ENCODE results near the gene ADCY2. TPM values are rescaled to one million over a fixed set of nuclear protein-coding genes. Genes with fewer than 3 reads are reported as not detected.

Gene ADCY2
- total and polyA plus RNA-seq, 4 experiments from 2014 or later, result not detected

DNA sequence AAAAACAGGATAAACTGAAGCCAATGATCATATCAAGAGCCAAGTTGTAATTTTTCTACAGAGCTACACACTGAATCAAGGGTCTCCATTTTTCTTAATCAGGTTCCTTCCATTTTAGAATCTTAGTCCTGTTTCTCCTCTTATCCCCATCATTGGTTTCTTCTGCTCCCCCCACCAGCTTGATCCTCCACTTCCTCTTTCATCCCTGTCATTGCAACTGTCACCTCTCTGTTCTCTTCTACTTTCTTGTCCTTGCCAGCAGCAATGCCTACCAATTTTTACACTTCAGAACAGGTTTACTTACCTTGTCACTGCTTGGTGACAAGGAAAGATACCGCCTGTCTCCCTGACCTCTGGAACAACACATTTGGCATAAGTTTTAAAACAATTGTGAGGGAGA is 357.7 kb downstream of the ADCY2 start:
- no peak overlapping the region for H3K27ac Mint-ChIP-seq
- no peak overlapping the region for H3K4me3 Mint-ChIP-seq
- Histone ChIP-seq H3K27me3 (ENCODE audit: insufficient read depth, low read length) (peaks cover 3% of the 10 kb centered on the region), H3K36me3 (ENCODE audit: insufficient read depth, low read length) (no peaks in the 10 kb centered on the region), H3K27ac (ENCODE audit: low read depth, low read length) (no peak overlapping the region), H3K4me1 (ENCODE audit: insufficient read depth, low read length) (no peaks in the 10 kb centered on the region), H3K9me3 (ENCODE audit: control insufficient read depth in 1 of 2, low read length in 2 of 2) (no peaks in the 10 kb centered on the region), H3K4me3 (ENCODE audit: low read length in 2 of 2) (no peak overlapping the region)
- CTCF ChIA-PET (ENCODE audit: partially characterized antibody), result interaction anchor here (1.3 to 3.7 kb wide), 2 partner anchors 9 kb away, joined by 3 to 16 read pairs; no protein-coding TSS in a partner anchor
- intact Hi-C loops (cut with micrococcal nuclease), result no loop called here
- POLR2A ChIA-PET (ENCODE audit: partially characterized antibody), result no interaction called here
- H3K9me3 Mint-ChIP-seq, result no peaks in the 10 kb centered on the region
- H3K27me3 Mint-ChIP-seq, result peaks cover 34 to 39% of the 10 kb centered on the region in 2 donors
- no peak for DNase-seq
- no peaks in the 10 kb centered on the region for H3K36me3 Mint-ChIP-seq
- H3K4me1 Mint-ChIP-seq, result no peaks in the 10 kb centered on the region

DNA sequence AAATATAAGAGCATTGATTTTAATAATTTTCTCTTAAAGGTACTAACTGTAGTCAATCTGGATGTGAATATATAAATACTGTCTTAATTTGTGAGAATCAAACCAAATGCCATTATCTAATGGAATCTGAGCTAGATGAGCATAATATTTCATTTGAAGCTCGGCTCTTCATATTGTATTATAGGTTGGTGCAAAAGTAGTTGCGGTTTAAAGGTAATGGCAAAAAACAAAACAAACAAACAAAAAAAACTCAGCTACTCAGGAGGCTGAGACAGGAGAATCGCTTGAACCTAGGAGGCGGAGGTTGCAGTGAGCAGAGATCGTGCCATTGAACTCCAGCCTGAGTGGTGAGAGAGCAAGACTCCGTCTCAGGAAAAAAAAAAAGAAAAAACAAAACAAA is 358.6 kb downstream of the ADCY2 start:
- Histone ChIP-seq H3K4me3 (ENCODE audit: low read length in 2 of 2) (no peak overlapping the region), H3K27me3 (ENCODE audit: insufficient read depth, low read length) (peaks cover 3% of the 10 kb centered on the region), H3K4me1 (ENCODE audit: insufficient read depth, low read length) (no peaks in the 10 kb centered on the region), H3K36me3 (ENCODE audit: insufficient read depth, low read length) (no peaks in the 10 kb centered on the region), H3K27ac (ENCODE audit: low read depth, low read length) (no peak overlapping the region), H3K9me3 (ENCODE audit: control insufficient read depth in 1 of 2, low read length in 2 of 2) (no peaks in the 10 kb centered on the region)
- Mint-ChIP-seq H3K27me3 (peaks cover 34 to 41% of the 10 kb centered on the region in 2 donors), H3K4me3 (no peak overlapping the region), H3K9me3 (no peaks in the 10 kb centered on the region), H3K27ac (no peak overlapping the region), H3K36me3 (no peaks in the 10 kb centered on the region), H3K4me1 (no peaks in the 10 kb centered on the region)
- intact Hi-C loops (cut with micrococcal nuclease), result no loop called here
- CTCF ChIA-PET (ENCODE audit: partially characterized antibody), result interaction anchor here (1.2 to 3.7 kb wide), 4 partner anchors 8 to 16 kb away, joined by 3 to 16 read pairs (median 3); no protein-coding TSS in a partner anchor
- POLR2A ChIA-PET (ENCODE audit: partially characterized antibody), result no interaction called here
- no peak for DNase-seq

DNA sequence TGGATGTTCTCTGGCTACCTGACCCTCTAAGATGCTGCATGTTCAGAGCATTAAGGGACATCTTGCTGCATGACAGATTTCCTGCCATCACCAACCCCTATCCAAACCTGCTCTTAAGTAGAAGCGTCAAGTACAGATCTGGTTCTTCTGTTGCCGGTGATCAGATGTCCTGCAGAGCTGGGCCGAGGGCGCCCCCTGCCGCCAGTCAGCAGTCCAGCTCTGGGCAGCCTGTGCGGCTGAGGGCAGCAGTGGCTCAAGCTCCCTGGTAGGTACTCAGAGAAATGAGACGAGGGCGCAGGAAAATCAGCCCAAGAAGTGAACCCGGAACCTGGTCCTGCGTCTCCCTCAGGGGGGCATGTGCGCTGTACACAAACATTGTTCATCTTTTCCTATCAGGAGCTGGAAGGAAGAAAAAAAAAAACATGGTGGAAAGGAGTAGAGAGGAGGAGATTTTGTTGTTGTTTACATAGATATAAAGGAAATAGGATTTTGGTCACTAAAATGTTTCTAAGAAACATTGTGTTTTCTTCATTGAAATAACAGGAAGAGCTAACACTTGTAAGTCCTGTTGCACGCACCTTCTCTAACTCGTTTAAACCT is 359.2 kb downstream of the ADCY2 start:
- Mint-ChIP-seq H3K4me3 (no peak overlapping the region), H3K9me3 (no peaks in the 10 kb centered on the region), H3K4me1 (no peaks in the 10 kb centered on the region), H3K27me3 (peaks cover 32 to 41% of the 10 kb centered on the region in 2 donors), H3K27ac (no peak overlapping the region), H3K36me3 (no peaks in the 10 kb centered on the region)
- Histone ChIP-seq H3K27ac (ENCODE audit: low read depth, low read length) (no peak overlapping the region), H3K4me1 (ENCODE audit: insufficient read depth, low read length) (no peaks in the 10 kb centered on the region), H3K36me3 (ENCODE audit: insufficient read depth, low read length) (no peaks in the 10 kb centered on the region), H3K27me3 (ENCODE audit: insufficient read depth, low read length) (peaks cover 3% of the 10 kb centered on the region), H3K9me3 (ENCODE audit: control insufficient read depth in 1 of 2, low read length in 2 of 2) (no peaks in the 10 kb centered on the region), H3K4me3 (ENCODE audit: low read length in 2 of 2) (no peak overlapping the region)
- CTCF ChIA-PET (ENCODE audit: partially characterized antibody), result interaction anchor here (1.2 to 3.7 kb wide), 3 partner anchors 9 to 15 kb away, joined by 3 to 16 read pairs (median 3); no protein-coding TSS in a partner anchor
- DNase-seq, result peak in 1 of 5 donors; percentile 9
- POLR2A ChIA-PET (ENCODE audit: partially characterized antibody), result no interaction called here
- intact Hi-C loops (cut with micrococcal nuclease), result no loop called here

DNA sequence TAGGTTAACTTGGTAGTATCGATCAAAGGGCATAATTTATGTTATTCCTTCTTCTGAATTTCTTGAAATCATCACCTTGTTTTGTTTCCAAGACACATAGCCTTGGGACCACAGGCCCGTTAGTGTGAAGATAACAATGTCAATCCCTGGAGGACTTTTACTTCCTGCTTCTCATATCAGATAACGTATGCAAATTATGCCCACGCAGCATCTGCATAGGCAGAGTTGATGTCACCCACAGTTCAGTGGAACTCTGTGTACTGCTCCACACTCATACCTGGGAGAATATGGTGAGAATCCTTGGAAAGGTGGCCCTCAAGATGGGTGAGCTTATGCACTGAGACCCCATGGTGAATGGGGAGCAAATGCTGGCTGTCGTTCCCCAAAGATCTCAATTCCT is 360.0 kb downstream of the ADCY2 start:
- DNase-seq, result no peak
- H3K27me3 Mint-ChIP-seq, result peaks cover 32 to 43% of the 10 kb centered on the region in 2 donors
- peaks cover 0 to 2% (median 0%) of the 10 kb centered on the region in 4 donors for H3K4me1 Mint-ChIP-seq
- Histone ChIP-seq H3K4me1 (ENCODE audit: insufficient read depth, low read length) (no peaks in the 10 kb centered on the region), H3K27ac (ENCODE audit: low read depth, low read length) (no peak overlapping the region), H3K36me3 (ENCODE audit: insufficient read depth, low read length) (no peaks in the 10 kb centered on the region), H3K27me3 (ENCODE audit: insufficient read depth, low read length) (peaks cover 3% of the 10 kb centered on the region), H3K9me3 (ENCODE audit: control insufficient read depth in 1 of 2, low read length in 2 of 2) (no peaks in the 10 kb centered on the region), H3K4me3 (ENCODE audit: low read length in 2 of 2) (no peak overlapping the region)
- intact Hi-C loops (cut with micrococcal nuclease), result no loop called here
- H3K36me3 Mint-ChIP-seq, result no peaks in the 10 kb centered on the region
- ChIA-PET POLR2A (ENCODE audit: partially characterized antibody) (no interaction called here), CTCF (ENCODE audit: partially characterized antibody) (interaction anchor here (1.3 to 3.7 kb wide), 2 partner anchors 12 to 15 kb away, joined by 3 to 16 read pairs; no protein-coding TSS in a partner anchor)
- H3K4me3 Mint-ChIP-seq, result no peak overlapping the region
- H3K27ac Mint-ChIP-seq, result no peak overlapping the region
- H3K9me3 Mint-ChIP-seq, result no peaks in the 10 kb centered on the region

DNA sequence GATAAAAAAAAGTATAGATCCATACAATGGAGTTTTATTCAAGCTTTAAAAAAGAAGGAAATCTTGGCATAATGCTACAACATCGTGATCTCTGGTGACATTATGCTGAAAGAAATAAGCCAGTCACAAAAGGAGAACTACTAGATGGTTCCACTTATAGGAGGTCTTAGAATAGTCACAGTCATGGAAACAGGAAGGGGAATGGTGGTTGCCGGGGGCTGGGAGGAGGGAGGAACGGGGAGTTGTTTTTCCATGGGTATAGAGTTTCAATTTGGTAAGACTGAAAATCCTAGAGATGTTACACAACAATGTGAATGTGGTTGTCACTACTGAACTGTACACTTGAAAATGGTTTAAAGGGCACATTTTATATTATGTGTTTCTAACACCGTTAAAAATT is 360.5 kb downstream of the ADCY2 start:
- Histone ChIP-seq H3K9me3 (ENCODE audit: control insufficient read depth in 1 of 2, low read length in 2 of 2) (no peaks in the 10 kb centered on the region), H3K4me3 (ENCODE audit: low read length in 2 of 2) (no peak overlapping the region), H3K27ac (ENCODE audit: low read depth, low read length) (no peak overlapping the region), H3K4me1 (ENCODE audit: insufficient read depth, low read length) (no peaks in the 10 kb centered on the region), H3K36me3 (ENCODE audit: insufficient read depth, low read length) (no peaks in the 10 kb centered on the region), H3K27me3 (ENCODE audit: insufficient read depth, low read length) (peaks cover 3% of the 10 kb centered on the region)
- Mint-ChIP-seq H3K4me1 (peaks cover 0 to 2% (median 0%) of the 10 kb centered on the region in 4 donors), H3K4me3 (no peak overlapping the region), H3K27ac (no peak overlapping the region), H3K9me3 (no peaks in the 10 kb centered on the region), H3K27me3 (peaks cover 32 to 43% of the 10 kb centered on the region in 2 donors), H3K36me3 (no peaks in the 10 kb centered on the region)
- DNase-seq, result no peak
- POLR2A ChIA-PET (ENCODE audit: partially characterized antibody), result no interaction called here
- intact Hi-C loops (cut with micrococcal nuclease), result no loop called here
- CTCF ChIA-PET (ENCODE audit: partially characterized antibody), result interaction anchor here (3.7 kb wide), 1 partner anchor 12 kb away, joined by 16 read pairs; no protein-coding TSS in a partner anchor

DNA sequence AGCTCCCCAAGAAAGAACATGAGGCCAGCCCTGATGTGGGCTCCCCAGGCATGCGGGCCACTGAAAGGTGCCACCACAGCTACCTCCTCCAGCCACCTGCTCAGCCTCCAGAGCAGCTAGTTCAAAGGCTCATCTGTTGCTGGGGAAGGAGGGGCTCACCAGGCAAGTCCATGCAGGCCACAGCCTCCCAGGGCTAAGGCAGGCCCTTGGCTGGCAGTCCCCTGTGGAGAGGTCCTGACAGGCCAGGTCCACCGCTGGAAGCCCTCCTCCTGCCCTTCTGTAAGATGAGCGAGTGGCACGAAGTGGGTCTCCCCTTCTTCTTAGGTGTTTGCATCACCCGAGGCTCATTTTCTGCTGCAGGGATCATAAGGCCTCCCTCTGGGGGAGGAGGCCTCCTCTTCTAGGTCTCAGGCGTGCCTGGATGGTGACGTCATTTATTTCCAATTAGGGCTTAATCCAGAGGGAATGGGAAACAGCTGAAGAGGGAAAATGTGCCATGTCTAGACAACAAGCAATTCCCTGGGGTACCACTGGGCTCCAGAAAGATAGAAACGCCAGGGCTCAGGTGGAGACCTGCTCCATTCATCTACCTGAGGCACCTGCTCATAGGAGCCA is 363.4 kb downstream of the ADCY2 start:
- Histone ChIP-seq H3K36me3 (ENCODE audit: insufficient read depth, low read length) (no peaks in the 10 kb centered on the region), H3K4me3 (ENCODE audit: low read length in 2 of 2) (no peak overlapping the region), H3K4me1 (ENCODE audit: insufficient read depth, low read length) (no peaks in the 10 kb centered on the region), H3K9me3 (ENCODE audit: control insufficient read depth in 1 of 2, low read length in 2 of 2) (no peaks in the 10 kb centered on the region), H3K27me3 (ENCODE audit: insufficient read depth, low read length) (no peaks in the 10 kb centered on the region), H3K27ac (ENCODE audit: low read depth, low read length) (no peak overlapping the region)
- Mint-ChIP-seq H3K36me3 (no peaks in the 10 kb centered on the region), H3K27ac (no peak overlapping the region), H3K27me3 (peaks cover 24 to 38% of the 10 kb centered on the region in 2 donors), H3K9me3 (no peaks in the 10 kb centered on the region), H3K4me3 (no peak overlapping the region), H3K4me1 (peaks cover 0 to 2% (median 0%) of the 10 kb centered on the region in 4 donors)
- POLR2A ChIA-PET (ENCODE audit: partially characterized antibody), result no interaction called here
- CTCF ChIA-PET (ENCODE audit: partially characterized antibody), result interaction anchor here (1.4 kb wide), 1 partner anchor 13 kb away, joined by 5 read pairs; no protein-coding TSS in a partner anchor
- no peak for DNase-seq
- intact Hi-C loops (cut with micrococcal nuclease), result no loop called here

DNA sequence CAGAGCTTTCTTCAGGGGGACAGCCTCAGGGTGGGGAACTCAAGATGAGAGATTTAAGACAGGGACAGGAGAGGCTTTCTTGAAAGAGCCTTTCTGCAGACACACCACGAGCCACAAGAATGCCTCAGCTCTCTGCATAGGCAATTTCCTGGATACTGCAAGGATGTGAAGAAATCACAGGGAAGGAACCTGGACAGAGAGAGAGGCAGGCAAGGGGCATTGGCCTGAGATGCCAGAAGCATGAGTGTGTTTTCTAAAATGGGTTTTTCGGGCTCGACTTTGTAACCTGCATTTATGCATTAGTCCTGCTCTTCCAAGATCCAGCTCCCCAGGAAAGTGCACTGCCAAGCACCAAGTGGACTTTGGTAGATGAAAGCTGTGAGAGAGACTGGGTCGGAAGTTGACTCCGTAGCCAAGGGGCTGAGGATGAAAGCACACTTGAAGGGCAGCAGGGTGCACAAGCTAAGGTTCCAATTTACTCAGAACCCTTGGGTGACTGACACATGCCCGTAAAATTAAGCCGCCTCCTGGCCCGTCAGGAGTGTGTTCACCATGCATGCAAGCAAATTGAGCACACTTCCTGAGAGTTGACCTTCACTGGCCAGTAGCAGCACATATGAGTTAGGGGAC is 364.1 kb downstream of the ADCY2 start:
- ChIA-PET POLR2A (ENCODE audit: partially characterized antibody) (no interaction called here), CTCF (ENCODE audit: partially characterized antibody) (no interaction called here)
- intact Hi-C loops (cut with micrococcal nuclease), result no loop called here
- no peaks in the 10 kb centered on the region for H3K36me3 Mint-ChIP-seq
- DNase-seq, result no peak
- no peak overlapping the region for H3K4me3 Mint-ChIP-seq
- H3K27ac ChIP-seq (ENCODE audit: low read depth, low read length), result no peak overlapping the region
- no peaks in the 10 kb centered on the region for H3K36me3 ChIP-seq (ENCODE audit: insufficient read depth, low read length)
- H3K27me3 ChIP-seq (ENCODE audit: insufficient read depth, low read length), result no peaks in the 10 kb centered on the region
- no peaks in the 10 kb centered on the region for H3K4me1 ChIP-seq (ENCODE audit: insufficient read depth, low read length)
- H3K27me3 Mint-ChIP-seq, result peaks cover 21 to 38% of the 10 kb centered on the region in 2 donors
- H3K4me1 Mint-ChIP-seq, result peaks cover 0 to 2% (median 0%) of the 10 kb centered on the region in 4 donors
- H3K9me3 Mint-ChIP-seq, result no peaks in the 10 kb centered on the region
- no peak overlapping the region for H3K27ac Mint-ChIP-seq
- H3K4me3 ChIP-seq (ENCODE audit: low read length in 2 of 2), result no peak overlapping the region
- H3K9me3 ChIP-seq (ENCODE audit: control insufficient read depth in 1 of 2, low read length in 2 of 2), result no peaks in the 10 kb centered on the region

Data from CD4-positive, alpha-beta memory T cell (primary cell).